Ramos (cell line): Measurements from ENCODE around the gene UBC.

Experiments
- in situ Hi-C: fragments of 300-500 bp; cut with MboI; formaldehyde crosslinking; loops from one replicate; pipeline ENCODE4 v1.14.3; 2022; ENCODE audit warnings: low sequenced_read_pairs; ENCODE audit not compliant: unreplicated experiment

Gene UBC

DNA sequence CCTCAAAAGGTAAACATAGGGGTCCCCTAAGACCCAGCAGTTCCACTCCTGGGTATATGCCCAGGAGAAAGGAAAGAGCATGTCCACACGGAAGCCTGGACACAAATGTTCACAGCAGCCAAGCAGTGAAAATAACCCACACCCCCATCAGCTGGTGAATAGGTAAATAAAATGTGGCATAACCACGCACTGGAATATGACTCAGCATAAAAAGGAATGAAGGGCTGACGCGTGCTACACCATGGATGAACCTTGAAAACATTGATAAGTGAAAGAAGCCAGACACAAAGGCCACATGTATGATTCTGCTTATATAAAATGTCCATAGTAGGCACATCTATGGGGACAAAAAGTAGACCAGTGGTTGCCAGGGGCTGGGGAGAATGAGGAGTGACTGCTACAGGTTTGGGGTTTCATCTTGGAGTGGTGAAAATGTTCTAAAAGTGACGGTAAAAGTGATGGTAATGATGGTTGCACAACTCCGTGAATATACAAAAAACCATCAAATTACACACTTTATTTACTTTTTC, 47.0 kb downstream of the UBC start:
- in situ Hi-C loops = no loop called here

DNA sequence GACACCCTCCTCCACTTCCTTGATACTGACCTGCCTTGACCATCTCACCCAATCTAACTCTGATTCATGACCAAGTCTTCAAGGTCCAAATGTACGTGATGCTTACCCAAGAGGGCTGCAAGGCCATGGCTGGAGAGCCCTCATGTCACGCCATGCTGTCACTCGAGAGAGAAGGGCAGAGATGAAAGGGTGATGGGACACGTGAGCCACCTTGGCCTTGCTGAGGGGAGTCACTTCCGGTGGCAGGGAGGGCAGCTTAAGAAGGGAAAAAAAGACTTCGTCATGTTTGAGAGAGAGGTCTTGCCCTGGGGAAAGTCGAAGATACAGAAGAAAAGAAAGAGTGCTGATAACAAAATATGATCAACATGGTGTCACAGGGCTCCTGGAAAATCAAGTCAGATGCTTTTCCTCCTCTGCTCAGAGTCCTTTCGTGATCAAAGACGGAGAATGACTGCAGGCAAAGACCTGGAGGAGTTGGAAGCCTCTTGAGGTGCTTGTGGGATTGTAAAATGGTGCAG, 47.5 kb downstream of the UBC start:
- in situ Hi-C loops = no loop called here

DNA sequence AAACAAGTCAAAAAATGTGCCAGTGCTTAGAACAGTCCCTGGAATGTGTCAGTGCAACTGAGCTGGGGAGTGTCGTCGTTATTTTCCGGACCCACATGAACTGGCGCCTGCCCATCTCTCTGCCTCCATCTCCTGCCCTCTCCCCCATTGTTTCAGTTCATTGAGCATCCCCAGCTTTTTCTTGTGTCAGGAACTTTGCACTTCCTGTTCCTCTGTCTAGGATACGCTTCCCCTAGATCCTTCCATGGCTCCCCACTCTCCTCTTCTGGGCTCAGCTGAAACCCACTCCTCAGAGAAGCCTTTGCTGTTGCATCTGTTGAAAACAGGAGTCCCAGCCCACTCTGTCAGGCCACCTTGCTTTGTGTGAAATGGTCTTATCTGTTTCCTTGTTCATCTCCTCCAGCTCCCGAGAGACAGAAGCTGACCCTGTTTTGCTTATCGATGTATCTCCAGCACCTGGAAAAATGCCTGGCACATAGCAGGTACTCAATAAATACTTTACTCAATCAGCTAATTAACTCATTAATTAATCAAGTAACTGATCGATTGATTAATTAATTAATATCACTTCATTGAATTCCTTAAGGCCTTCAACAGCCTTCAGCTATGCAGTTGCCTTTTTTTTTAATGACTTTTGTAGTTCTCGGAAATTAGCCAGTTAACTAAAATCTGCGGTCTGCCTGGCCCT, 48.1 kb downstream of the UBC start:
- in situ Hi-C loops = no loop called here

DNA sequence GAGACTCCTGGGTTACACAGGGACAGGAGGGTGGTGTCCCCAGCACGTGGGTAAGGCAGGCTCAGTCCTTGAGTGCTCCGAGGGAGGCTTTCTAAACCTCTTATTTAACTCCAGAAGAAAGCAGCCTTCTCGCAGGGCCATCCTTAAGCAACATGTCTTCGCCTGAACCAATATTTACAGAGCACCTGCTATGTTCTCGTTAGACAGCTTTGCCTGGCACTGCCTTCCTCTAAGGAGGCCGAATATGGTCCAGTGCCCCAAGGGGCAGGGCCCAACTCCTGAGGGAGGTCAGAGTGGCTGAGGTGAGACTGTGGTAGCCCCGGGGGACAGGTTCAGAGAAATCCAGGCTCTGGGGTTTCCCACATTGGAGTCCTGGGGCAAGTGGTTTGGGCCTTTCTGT, 48.7 kb downstream of the UBC start:
- in situ Hi-C loops = no loop called here

- in situ Hi-C loops = no loop called here
These were observed 50.1 kb downstream of the UBC start for GRCh38 chr12:124864326-124864752.

DNA sequence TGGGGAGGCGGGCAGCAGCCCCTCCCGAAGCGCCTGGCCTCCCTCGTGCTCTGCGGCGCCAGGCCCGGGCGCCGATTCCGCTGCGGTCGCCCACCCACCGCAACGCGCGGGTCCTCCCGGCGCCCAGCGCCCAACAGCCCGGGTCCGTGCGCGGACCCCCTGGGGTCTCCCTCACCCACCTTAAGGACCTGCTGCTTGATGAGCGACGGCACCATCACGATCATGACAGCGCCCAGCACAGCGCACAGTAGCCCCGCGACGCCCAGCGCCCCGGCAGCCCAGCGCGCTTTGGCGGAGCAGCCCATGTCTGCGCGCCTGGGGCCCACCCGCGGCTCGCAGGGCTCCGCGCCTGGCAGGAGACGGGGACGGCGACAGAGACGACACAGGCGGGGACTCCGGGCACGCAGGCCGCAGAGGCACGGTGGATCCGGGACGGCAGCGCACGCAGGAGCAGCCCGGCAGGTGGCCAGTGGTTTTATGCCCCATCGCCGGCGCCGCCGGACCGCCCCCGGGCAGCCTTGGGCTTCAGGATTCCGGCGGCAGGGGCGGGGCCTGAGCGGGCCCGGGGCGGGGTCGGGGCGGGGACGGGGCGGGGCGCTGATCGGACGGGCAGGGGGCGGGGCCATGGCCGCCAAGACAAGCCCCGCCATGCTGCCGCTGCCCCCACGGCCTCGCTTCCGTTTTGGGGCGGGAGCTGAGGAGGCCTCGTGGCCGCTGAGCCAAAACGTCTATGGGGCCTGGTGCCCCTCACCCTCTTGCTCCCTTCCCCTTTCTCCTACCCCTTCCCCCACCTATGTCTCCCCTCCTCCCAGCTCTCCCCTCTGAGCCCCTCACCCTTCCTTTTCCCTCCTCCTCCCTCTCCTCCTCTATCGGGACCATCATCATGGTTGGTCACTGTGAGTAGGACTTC, 50.8 kb downstream of the UBC start, which contains the start of gene SCARB1:
Gene SCARB1, minus strand, starts transcription at position 449 of the 910 bp plus-strand sequence. Its CDS starts 144 bp downstream, at position 305.
- in situ Hi-C loops = no loop called here

DNA sequence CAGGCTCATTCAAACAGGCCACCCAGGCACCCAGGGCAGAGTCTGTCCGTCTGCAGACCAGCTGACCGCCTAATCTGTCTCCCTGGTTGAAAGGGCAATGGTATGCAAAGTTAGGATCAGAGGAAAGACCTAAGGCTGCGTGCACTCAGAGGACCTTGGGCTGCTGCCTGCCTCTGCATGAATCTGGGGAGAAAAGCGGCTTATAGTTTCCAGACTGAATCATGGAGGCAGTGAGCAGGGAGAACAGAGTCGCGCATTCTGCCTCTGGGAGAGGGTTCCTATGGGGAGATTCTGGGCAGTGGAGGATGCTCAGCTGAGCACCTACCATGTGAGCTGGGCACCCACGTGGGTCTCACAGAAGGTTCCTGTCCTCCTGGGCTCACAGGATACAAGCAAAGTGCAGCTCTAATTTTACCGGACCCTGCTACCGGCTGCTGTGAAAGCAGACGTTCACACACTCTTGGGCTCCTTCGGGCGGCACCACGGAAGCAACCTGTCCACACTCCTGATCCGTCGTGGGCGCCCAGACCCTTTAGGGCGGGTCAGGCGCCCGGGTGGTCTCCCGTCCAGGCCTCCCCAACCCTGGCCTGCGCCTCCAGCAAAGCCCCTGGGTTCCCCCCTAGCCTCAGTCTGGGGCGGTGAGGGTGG, 51.6 kb downstream of the UBC start:
- in situ Hi-C loops = no loop called here

DNA sequence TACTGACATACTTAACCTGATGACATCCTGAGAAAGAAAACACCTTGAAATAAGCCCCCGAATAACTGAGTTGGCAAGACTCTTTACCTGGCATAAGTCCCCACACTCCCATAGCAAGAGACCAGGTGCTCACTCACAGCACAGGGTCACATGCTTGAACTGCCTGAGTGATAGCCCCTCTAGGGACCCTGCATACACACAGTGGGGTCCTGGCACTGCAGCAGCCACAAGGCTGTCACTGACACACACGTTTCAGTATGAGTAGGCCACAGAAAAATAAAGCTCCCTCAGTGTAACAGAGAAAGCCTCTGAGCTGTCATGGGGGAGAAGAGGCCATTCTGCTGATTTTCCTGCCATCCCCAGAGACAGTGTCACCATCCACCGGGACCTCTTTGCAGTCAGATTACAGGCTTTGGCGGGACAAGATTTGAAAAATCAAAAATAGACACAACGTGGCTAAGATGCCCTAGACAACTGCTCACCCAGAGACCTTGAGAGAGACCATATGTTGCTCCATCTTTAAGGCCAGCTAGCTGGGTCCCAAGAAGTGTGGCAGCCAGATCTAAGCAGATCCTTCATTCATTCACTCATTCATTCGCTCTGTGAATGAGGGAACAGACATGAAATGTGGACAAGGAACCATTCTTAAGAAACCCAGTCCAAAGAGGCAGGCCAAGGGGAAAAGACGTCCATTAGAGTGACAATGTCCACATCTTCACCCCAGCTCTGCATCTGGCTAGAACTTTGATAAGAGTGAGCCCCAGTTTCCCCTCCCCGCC, 52.4 kb downstream of the UBC start:
- in situ Hi-C loops = no loop called here
